CMK (cell line): ENCODE measurements around the gene RTP2.

Source experiments
- DNase-seq: peaks from one replicate; pipeline ENCODE4 v3.0.0-alpha.2; 2010; ENCODE audit warnings: low read depth

The RTP2 gene

DNA sequence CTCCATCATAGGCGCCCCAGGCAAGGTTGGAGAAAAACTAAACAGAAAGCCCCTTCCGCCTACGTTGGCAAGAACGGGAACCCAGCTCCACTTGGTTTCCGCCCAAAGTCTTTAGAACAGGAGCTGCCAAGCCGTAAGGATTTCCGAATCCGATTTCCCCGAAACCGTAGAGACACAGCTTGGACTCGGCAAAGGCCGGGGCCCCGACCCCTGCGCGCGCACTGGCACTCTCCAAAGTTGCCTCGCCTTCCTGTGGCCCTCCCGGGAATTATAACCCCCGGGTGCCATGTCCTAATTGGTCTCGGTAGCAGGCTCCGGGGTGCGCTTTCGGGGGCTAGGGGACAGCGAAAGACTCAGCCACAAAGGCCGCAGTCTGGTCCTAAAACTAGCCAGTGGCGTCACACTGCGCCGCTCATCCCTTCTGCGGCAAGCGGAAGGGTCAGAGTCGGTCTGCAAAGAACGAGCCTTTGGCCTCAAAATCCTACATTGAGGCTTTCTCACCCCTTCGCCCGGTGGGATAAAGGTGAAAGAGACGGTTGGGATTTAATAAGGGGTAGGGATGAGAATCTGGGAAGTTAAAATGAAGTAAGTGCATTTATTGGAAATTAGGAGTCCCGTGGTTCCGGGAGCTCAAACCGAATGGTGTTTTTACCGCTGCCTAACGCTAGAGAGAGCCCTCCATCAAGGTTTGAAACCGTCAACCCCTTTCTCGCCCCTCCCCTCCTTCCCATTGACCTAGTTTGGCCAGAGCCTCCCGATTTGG is 36.2 kb upstream of the RTP2 start:
- no peak for DNase-seq

DNA sequence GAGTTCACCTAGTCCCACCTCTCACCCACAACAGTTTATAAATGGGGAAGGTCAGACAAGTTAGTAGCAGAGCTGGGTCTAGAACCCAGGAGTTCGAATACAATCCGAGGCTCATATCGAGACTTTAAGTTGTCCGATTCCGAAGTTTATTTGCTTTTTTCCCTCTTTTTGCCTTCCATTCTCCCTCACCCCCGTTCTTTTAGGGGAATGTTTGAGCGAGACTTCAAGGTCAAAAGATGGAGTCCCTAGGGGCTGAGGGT is 35.6 kb upstream of the RTP2 start:
- no peak for DNase-seq

DNA sequence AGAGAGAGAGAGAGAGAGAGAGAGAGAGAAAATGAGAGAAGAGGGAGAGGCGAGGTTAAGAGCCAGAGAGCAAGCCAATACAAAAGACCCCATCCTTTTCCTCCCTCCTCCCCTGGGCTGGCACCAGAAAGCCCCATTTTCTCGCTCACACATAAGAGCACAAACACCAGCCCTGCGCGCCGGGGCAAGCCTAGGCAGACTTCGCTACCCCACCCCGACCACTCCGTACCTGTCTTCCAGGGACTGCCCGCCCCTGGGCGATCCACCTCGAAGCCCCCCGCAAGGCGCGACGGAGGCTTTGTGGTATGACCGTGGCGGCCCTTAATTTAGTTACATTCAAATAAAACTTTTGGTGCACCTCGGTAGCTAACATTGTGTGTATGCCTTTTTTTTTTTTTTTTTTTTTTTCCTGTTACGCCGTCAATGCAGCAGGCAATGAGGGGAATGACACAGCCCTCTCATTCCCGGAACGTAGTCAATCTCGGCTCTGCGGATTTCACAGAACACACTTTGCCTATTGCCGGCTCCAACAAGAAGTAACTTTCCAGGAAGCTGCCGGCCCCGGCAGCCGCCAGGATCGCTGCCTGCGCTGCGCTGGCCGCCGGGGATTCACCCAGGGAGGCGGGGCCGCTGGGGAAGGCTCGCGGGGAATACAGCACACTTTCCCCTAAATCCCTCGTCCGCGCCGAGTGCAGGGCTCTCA is 35.2 kb upstream of the RTP2 start:
- DNase-seq = no peak

DNA sequence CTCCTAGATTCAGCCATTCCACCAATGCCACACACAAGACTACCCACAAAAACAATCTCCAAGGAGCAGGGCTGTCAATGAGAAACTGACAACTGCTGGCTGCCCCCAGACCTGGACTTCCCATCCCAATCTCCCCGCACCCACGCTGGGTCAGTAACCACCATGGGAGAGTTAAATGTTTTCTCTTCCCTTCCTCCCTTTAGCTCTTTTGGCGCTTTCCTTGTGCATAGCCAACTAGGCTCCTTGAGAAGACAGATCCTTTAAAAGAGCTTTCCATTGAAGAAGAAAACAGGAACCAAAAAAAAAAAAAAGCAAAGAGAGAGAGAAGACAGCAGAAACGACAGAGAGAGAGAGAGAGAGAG is 34.6 kb upstream of the RTP2 start:
- DNase-seq = no peak

DNA sequence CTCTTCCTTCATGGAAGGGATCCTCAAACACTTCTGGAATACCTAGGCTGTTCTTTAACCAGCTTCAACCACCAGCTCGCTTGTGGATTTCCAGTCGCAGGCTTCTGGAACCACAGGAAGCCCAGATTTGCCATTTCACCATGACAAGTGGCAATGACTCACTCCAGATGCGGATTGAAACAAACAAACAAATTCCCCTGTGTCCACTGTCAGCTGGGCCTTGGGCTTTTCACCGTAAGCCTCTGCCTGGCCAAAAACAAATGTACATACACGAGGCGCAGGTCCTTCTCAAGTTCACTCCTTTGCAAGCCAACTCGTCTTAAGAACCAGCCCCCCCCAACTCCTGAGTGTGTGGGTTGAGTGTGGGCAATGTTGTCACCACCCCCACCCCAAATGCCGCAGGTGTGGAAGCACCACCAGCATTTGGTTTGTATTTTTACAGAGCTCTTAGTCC is 34.1 kb upstream of the RTP2 start:
- no peak for DNase-seq

- DNase-seq = no peak
These were observed 33.5 kb upstream of the RTP2 start for GRCh38 chr3:187735837-187736236.

GRCh38 chr3:187735383-187735782 is 33.0 kb upstream of the RTP2 start:
- no peak for DNase-seq

- DNase-seq = no peak
These were observed 32.5 kb upstream of the RTP2 start for GRCh38 chr3:187734841-187735240.

DNA sequence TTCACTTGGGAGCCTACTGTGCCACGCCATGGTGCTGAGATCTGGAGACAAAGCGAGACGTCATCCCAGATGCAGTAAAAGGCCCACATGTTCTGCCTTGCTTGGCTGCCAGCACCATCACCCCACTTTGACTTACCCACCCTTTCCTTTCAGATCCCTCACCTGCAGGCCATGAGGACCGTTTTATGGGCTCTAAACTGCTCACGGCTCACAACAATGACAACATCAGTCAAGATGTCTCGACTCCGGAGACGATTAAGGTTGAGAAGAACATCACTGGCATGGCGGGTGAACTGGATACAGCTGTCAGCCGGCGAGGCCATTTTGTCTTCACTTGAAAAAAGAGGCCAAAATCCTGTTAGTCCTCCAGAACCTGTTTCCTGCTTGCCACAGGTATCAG is 31.0 kb upstream of the RTP2 start:
- no peak for DNase-seq

DNA sequence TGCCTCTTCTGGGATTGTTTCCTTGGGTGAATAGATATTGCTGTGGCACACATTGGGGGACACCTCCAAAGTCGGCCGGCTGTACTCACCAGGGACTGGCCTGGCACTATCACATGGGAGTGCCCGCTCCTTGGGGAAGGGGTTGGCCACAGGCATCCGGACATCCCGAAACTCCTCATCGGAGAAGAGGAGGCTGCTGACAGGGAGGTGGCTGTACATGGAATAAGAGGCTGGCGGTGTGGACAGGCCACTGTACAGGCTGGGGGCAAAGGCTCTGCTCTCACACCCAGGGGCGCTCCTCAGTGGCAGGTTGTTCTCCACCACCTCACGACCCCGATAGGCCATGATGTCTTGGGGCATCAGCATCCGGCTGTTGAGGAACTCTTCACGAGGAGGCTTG is 27.2 kb upstream of the RTP2 start:
- no peak for DNase-seq

- DNase-seq = no peak
These were observed 26.7 kb upstream of the RTP2 start for GRCh38 chr3:187728940-187729583.

DNA sequence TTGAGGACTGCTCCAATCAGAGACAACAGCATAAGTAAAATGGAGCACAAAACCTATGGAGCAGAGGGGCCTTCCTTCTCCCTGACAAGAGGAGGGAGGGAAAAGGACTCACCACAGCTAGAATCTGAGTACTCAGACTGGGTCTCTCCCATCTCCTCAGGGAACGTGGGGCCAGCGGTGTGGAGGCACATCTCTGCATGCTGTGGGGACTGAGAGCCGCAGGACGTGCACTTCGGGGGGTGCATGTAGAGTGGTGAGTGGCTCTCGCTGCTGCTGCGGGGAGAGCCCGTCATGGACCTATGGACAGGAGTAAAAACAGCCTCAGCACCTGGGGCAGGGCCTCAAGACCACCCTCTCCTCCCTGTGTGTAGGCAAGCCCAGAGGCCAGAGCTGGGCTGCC is 25.9 kb upstream of the RTP2 start:
- no peak for DNase-seq

GRCh38 chr3:187726564-187726963 is 24.2 kb upstream of the RTP2 start:
- DNase-seq = no peak

DNA sequence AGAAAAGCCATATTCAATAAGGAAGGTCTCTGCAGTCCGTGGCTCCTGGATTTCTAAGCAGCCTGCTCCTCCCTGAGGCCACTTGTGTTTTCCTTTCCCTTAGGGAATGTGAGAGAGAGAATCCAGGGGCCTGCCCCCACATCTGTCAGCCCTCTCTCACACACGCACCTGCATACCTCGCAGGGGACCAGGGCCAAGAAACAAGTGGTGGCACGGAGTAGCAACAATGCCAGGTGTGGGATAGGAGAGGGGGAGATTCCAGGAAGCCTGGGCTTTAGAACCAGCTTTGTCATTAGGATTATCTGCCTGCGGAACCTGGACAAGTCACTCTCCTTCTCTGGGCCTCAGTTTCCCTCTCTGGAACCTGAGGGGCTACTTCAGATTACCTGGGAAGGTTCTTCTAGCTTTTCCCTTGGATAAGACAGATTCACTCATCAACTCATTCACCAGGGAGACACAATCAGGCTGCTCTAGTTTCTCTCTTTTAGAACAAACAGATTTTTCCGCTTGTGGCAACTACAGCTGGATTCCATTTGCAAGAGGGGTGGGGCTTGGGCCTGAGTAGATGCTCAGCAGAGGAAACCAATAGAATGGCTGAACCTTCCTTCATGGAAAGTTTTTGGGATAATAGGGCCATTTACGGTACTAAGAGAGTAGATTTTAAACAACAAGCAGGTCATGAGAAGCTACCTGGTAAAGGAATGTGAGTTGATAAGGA is 23.5 kb upstream of the RTP2 start:
- no peak for DNase-seq

DNA sequence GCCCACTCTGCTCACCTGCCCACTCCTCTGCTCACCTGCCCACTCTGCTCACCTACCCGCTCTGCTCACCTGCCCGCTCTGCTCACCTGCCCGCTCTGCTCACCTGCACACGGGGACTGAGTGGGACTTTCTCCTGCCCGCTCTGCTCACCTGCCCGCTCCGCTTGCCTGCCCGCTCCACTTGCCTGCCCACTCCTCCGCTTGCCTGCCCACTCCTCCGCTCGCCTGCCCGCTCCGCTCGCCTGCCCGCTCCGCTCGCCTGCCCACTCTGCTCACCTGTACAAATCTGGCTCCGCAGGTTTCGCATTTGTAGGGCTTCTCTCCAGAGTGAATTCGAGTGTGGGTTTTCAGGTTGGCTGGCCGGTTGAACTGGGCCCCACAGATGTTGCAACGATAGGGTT is 22.9 kb upstream of the RTP2 start:
- DNase-seq = no peak

DNA sequence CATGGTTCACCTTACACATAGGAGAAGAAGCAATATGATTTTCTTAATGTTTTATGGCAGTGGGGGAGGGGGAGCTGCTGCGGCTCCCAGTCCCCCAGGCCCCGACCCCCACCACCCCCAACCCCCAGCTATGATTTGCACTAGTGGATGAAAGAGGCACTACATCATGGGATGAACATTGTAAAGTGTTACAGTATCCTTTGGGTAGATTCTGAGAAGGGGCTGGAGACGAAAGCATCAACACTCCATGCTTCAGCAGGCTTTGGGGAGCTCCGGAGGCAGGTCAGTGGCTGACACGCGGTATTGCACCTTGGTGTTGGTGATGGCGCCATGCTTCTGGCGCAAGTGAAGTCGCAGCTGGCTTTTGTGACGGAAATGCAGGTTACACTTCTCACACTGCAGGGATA is 19.9 kb upstream of the RTP2 start:
- DNase-seq = no peak

DNA sequence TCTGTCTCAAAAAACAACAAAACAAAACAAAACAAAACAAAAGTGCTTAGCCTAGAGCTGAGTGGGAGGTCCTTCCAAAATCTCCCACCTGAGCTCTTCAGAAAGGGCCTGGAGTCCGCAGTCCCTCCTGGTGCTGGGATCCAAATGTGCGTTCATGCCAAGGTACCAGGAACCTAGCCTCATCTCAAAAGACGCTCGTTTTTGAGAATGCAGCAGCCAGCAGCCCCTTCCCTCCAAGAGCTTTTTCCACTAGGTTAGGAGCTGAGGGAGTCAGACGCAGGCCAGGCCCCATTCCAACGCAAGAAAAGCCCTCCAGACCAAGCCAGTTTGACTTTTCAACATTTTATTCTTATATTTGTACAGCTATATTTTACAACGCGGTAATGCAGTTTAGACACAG is 18.7 kb upstream of the RTP2 start:
- DNase-seq = no peak

DNA sequence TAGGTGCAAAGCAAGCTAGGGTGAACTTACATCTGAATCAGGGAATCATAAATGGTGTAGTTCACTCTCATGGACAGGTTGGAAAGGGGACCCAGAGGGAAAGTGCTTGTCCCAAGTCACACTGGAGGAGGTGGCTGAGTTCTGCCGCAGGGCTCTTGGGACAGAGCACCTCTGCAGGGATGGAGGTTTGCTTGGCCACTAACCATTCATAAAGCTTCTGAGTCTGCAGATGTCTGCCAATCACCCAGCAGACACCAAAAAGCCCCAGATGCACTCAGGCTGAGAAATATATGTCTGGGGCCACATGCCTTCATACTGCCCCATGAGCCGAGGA is 17.9 kb upstream of the RTP2 start:
- DNase-seq = no peak

GRCh38 chr3:187719628-187720336 is 17.4 kb upstream of the RTP2 start:
- DNase-seq = no peak

DNA sequence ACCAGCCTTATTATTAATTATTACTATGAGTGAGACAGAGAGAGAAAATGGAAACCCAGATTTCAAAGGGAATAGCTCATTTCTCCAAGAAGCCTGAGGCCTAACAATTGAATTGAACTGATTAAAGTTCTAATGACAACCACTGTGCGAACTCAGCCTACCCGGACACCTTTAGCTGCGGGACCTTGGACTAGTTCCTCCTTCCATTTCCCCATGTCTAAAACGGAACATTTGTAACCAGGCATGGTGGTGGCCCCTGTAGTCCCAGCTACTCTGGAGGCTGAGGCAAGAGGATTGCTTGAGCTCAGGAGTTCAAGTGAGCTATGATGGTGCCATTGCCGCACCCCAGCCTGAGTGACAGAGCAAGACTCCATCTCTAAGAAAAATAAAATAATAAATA is 16.4 kb upstream of the RTP2 start:
- DNase-seq = no peak

DNA sequence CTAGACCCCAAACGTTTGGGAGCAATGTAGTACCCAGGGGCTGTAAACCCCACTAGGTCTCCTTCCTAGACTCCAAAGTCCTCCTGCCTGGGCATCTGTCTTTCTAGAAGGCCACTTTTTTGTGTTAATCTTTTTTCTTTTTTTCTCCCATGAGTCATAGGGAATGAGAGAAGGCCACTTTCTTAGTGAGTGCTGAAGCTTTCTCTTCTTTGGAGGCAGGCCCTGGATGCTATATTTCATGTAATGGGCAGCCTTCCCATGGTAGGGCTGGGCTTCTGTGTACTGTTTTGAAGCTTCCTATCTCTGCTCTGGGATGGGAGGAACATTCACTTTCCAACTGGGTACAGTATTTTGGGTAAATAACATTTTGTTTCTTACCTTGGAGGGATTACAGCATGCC is 15.2 kb upstream of the RTP2 start:
- DNase-seq = no peak

DNA sequence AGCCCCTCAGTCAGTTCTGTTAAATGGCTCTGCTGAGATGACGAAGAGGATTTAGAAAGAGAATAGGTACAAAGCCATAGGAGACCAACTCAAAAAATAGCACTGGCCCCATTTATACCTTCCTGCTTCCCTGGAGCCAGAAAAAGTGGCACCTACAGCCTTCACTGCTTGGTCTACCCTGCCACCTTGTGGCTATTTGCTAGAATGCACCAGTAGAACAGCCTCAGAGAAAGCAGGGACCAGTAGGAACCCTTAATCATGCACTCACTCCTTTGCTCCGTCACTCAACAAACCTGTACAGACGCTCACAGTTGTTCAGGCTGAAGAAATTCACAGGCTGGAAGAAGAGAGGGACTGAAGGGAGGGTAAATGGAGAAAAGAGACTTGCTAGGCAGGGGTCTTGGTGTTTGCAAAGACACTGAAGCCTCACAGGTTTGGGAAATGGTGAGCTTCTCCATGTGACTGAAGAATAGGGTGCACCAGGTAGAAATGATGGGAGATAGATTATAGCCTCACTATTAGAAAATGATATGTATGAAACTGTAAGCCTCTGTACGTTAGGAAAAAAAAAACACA is 12.1 kb upstream of the RTP2 start:
- DNase-seq = peak; percentile 20
